Cortex of kidney (tissue), 1 donor: ENCODE measurements around the gene SUPT3H.
"Not testable (repeated sequence)": the region's sequence is repeated elsewhere in the genome, so short reads cannot be mapped to it uniquely, and the experiment has no call there.

ENCODE experiments used
- DNase-seq: peaks from one replicate; lab custom pipeline; 2025; lab: John Stamatoyannopoulos, UW

The SUPT3H gene

DNA sequence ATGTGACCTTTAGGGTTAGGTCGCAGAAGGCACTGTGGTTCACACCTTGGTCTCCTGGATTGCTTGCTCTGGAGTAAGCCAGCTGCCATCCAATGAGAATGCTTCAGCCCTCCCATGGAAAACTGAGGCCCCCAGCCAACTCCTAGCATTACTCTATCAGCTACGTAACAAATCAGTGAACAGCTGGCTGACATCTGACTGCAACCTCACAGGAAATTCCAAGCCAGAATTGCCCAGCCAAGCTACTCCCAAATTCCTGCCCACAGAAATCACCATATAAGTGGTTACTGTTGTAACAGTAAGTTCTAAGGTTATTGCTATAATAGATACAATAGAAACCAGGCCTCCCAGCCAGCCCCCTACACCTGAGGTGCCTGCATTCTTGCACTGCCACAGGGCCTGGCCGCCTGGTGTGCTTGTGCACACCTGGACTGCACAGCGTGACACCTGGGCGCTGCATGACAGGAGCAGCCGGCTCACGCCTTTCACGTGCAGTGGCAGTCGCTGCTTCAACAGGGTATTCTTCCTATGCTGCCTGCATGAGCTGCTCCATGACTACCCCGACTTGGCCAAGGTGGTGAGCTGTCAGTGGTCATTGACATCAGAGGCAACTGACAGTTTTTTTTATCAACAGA, 479.3 kb downstream of the SUPT3H start:
- no peak for DNase-seq

DNA sequence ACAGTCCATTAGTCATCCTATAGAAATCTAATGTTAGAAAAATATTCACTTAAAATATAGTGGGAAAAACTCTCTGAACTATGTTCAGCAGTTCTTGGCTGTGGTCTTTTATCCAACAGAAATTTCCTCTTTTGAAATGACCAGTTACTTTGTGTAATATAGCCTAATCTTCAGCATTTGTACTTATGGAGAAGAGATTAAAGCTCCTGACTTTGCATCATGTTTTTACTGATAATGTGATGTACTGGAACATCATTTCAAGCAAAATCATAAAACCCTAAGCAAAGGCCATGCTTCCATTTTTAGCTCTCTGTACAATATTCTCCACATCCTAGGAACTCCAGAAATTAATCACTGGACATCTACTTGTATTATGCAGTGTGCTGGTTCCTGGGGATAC, 480.4 kb downstream of the SUPT3H start:
- DNase-seq: no peak

DNA sequence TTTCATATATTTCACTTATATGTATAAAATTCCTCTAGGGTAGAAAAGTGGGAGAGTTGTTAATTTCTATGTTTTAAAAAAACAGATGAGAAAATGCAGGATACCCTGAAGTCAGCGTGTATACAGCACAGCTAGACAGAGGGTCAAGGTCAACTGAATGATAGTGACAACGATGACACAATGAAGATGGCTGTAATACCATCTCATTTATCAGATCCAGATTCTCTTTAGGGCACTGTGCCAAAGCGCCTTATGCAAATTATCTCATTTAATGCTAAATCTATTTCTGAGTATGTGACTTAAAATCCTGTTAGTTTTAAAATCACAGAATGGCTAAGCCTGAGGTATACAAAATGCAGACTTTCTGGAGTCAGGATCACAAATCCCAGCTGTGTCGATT, 481.0 kb downstream of the SUPT3H start:
- DNase-seq: no peak

DNA sequence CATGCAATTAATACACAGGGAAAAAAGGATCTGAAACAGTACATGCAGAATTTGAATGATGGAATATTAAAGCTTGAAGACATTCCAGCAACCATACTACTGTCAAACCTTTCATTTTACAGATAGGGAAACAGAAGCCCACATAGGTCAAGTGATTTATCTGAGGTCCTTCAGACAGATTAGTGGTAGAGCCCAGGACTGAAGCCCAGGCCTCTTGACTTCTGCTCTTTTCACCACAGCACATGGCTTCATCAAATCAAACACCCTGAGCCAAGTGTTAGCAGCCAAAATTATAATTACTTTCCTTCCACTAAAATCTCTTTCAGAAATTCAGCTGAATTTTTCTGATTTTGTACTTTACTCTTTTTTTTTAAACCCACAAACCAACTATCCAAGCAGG, 485.2 kb downstream of the SUPT3H start:
- no peak for DNase-seq

DNA sequence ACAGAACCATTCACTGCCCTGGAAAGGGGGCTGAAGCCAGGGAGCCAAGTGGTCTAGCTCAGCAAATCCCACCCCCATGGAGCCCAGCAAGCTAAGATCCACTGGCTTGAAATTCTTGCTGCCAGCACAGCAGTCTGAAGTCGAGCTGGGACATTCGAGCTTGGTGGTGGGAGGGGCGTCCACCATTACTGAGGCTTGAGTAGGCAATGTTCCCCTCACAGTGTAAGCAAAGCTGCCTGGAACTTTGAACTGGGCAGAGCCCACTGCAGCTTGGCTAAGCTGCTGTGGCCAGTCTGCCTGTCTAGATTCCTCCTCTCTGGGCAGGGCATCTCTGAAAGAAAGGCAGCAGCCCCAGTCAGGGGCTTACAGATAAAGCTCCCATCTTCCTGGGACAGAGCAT, 498.7 kb downstream of the SUPT3H start:
- DNase-seq: not testable (repeated sequence)

DNA sequence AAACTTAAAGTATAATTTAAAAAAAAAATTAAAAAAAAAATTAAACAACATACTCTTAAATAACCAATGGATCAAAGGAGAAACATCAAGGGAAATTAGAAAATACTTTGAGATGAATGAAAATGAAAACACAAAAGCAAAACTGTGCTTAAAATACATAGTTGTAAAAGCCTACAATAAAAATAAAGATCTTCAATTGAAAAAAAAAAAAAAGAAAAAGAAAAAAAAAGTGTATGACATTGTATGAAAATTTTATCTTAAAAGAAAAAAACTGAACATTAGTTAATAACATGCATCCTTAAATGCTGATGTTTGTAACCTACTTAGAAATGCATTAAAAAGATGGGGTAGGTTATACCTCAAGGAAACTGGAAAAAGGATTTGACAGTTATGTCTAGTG, 501.1 kb downstream of the SUPT3H start:
- not testable (repeated sequence) for DNase-seq

DNA sequence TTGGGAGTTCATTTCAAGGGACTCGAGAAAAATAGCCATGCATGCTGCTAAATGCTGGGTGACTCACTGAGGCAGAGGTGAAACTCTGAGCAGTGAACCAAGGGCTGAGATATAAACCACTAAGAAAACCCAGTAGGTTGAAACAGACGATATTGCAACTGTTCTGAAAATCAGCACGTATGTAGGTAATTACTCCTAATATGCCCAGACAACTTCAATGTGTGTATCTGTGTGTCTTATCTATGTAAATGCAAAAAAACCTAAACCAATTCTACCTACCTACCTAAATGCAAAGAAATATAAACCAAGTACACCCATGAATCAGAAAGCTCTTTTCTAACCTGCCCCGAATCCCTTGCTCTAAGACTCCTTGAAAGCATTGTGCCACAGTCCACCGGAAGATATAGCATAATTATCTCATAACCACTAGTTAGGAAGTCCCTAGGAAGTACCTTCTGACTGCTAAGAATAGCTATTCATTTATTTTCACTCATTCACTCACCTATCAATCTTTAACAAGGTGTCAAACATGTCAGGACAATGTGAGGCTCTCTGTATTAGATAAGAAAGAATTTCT, 508.3 kb downstream of the SUPT3H start:
- no peak for DNase-seq

DNA sequence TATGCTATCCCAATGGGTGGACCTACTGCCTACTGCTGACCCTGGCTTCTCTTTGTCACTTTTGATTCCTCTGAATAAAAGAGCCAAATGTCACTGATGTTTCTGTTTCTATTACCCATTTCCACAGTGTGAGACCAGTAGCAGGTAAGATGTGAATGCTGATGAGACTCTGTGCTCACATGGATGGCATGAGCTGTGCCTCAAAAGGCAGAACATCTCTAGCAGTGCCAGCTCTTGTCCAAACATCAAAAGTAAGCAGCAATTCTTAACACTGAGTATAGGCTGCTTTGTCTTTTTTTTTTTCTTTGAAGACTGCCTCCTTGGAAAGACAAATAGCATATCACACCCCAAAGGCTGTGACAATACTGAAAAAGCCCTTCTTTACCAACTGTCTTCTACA, 508.8 kb downstream of the SUPT3H start:
- DNase-seq: no peak

DNA sequence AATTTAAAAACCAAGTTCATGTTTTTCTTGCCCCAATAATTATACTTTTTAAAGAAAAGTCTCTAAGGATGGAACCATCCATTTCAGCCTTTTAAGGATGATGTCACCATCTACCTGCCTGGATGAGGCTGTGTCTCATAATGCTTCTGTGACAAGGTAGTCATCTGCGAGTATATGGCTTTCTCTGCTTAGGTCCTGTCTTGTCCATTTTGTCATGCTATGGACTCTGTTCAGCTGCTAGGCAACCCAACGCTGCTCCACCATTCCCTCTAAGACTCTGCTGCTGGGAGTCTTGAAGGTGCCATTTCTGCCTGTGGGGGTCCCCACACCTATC, 509.4 kb downstream of the SUPT3H start:
- DNase-seq: no peak

DNA sequence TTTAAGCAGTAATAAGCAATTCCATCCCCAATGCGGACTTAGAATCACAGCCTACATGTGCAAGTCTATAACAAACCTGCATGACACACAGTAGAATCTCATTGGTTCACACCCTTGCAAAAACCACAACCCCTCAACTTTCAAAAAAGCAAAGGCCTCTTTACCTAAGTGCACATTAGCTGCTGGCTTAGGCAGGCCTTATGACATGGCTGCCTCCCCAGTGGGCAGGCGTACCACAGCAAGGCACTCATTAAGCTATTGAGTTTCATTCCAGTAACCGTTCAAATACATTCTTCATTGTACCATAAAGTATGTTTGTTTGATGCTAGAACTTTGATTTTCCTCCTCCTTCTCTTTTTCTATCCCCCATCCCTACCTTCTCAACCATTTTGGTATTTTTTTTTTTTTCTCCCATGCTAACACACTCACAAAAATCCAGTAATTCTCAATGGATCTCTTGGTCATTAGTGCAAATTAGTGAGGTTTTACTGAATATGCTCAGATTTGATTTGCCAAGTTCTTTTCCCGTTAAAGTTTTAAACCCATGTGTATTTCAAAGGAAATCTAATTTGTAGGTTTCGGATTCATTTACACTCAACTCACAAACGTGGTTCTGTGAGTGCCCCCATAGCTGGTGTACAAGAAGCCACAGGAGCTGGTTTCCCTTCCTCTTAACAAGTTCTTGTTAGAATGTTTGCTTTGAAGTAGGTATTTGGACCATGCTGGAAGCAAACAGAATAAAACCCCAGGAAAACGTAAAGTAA, 510.0 kb downstream of the SUPT3H start:
- DNase-seq: no peak

DNA sequence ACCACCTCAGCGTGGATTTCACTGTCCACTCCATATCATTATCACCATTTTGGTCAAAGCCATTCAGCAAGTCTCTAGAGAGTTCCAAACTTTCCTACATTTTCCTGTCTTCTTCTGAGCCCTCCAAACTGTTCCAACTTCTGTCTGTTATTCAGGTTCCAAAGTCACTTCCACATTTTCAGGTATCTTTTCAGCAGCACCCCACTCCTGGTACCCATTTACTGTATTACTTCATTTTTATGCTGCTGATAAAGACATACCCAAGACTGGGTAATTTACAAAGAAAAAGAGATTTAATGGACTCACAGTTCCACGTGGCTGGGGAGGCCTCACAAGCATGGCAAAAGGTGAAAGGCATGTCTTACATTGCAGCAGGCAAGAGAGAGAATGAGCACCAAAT, 512.5 kb downstream of the SUPT3H start:
- not testable (repeated sequence) for DNase-seq

DNA sequence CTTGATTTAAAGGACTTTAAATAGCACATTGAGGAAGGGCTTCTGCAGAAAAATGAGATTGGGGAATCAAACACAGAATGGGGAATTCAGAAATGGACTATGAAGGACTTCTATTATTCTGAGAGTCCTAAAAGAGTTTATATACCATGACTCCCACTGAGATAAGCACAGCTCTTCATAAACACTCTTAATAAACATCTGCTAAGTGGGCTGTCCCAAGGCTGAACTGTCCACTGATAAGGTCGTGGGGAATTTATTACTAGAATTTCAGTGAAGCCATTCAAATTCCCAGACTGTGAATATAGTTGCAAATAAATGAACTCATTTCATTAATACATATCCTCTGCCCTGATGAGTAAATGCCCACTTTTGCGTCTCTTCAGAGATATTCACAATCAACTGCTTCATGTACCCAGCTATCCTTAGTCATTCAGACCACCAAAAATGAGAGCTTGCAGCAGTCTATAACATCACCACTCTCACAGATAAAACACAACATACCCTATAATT, 517.8 kb downstream of the SUPT3H start:
- DNase-seq: no peak

DNA sequence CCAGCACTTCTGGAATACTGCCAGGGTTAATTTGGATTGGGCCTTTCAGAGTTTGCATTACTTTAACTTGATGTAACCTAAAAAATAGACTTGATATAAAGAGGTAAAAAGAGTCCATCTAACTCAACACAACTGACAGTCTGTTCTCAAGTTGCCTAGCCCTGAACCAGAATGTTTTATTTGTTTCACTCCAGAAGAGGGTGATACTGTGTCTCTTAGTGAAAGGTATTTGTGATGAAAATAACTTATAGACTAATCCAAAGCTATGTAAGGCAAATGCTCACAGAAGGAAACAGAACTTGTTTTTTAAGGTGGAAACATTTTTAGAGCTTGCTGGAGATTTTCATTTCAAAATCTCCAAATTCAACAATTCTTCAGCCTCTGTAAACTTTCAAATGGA, 518.7 kb downstream of the SUPT3H start:
- DNase-seq: no peak

DNA sequence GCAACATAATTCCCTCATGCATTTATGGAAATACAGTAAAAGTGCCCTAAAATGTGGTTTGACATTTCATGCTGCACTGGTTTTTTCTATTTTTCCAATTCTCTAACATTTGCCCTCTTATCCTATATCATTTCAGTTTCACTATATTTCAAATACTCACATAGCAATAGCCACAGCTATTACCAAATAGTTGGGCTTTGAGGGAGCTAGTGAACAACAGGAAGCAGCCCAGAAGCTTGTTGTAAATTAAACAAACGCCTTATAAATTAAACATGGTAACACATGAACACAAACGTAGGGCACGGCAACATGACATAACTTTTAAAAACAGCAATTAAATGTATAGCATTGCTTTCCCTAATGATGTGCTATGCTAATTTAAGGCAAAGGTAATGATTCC, 521.3 kb downstream of the SUPT3H start:
- DNase-seq: no peak

DNA sequence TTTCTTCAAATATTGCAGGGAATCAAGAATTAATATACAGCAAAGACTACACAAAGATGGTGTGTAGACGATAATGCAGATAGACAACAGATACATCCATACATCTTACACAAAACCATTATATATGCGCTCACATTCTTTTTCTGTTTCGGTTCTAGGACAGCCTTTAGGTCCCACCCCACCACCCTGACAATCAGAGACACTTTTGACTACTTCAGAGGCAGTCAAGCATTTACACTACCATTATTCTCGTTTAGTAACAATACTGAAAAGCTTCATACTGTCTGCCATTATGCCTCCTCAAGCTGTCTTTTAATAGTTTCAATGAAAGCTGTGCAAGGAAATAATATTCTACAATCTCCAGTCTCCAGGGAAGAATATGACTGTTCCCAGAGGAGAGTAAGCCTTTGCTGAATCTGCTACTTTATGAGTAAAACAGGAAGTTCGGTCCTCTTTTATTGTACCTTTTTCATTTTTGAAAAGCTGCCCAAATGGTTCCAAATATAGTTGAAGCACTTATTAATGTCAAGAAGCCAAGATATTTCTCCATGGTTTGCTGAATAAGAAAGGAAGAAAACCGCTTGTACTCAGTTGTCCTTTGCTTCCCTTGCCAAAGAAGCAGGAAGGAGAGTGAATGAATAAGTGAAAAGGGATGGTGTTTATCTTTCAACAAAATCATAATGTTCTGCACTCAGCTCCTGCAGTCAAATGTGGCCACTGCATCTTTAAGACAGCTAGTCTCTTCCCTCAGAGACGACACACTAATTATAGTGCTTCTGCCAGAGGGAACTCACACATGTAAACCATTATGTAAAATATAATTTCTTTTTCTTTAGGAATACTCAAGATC, 521.9 kb downstream of the SUPT3H start:
- DNase-seq: no peak

DNA sequence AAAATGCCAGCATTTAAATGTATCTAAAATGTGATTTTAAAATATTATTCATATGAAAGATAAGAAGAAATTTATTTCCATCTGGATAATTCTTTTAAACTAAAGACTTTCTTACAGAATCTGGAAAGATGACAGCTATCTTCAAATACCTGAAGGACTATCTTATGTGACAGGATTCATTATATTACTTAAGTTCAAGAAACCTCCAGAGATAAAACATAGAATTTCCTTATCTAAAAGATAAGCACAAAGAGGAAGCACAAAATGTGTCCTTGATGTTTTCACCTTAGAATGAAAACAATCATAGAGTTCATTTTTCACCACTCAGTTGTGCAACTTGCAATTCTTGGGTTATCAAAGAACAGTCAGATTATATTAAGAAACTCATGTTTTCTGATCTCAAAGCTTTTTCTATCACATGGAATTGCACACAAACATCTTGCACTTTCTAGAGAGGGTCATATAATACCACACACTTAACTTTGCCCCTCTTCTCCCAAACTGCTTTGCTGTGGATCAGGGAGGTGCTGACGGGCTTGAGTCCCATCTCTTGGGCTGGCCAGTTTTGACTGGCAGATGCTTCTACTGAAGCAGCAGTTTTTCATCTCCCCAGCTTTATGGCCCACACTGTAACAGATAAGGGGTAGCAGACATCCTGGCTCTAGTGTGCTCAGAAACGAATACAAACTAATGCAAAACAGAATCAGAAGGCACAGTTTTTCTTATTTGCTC, 522.9 kb downstream of the SUPT3H start:
- DNase-seq: no peak

DNA sequence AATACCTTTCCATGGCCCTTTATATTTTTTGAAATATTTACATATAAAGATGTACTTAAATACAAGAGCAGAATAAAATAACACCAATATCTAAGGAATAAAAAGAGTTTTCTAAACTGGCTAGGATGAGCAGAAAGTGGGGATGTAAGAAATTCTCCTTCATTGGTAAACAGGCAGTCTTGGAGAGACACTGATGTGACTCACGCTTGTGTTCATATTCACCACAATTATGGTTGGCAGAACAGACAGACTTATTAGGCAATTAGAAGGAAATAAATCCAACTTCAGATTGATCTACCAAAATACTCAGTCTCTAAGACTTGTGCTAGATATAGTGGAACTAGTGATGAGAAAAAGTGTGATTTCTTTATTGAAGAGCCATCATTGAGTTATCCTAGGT, 526.6 kb downstream of the SUPT3H start:
- DNase-seq: no peak

DNA sequence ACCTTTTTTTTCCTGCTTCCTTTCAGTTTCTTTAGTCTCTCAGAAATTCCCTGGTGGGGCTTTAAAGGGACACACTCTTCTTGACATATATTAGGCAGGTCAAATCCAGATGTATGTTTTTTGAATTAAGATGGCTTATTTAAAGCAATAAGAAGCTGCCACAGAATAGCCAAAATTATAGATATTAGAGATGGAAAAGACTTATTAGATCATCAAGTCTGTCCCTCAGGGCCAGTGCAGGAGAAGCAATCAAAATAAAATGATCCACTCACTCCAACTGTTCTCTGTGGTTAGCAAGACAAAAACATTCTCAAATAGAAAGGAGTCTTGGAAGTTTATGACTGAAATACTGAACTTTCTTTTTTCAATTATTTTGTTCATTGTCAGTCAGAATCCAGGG, 527.4 kb downstream of the SUPT3H start:
- no peak for DNase-seq

DNA sequence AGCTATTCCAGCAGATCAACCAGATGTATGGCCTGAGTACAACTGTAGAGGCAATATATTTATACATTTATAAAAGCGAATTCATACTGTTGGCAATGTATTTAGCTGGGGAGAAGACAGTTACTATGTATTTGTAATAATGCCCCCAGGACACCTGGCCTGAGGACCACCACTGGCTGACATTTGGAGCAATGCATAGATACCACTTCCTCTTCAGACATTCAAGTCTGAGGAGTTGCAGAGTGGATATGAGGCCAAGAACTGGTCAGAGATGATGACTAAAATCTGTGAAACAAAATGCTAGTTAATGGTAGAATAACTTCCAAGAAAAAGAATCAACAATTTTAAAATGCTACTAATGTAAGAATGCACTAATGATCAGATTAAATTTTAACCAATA, 527.9 kb downstream of the SUPT3H start:
- DNase-seq: no peak

DNA sequence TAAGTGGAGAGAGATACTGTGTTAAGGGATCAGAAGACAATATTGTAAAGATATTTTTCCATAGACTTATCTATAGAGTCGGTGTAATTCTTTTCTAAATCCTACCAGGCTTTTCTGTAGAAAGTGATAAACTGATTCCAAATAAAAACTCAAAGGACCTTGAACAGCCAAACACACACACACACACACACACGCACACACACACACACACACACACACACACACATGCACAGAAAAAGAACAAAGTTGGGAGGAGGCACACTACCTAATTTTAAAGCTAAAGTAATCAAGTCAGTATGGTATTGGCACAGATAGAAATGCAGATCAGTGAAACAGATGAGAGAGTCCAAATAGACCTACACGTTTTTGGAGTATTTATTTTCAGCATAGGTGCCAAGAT, 534.0 kb downstream of the SUPT3H start:
- DNase-seq: no peak

DNA sequence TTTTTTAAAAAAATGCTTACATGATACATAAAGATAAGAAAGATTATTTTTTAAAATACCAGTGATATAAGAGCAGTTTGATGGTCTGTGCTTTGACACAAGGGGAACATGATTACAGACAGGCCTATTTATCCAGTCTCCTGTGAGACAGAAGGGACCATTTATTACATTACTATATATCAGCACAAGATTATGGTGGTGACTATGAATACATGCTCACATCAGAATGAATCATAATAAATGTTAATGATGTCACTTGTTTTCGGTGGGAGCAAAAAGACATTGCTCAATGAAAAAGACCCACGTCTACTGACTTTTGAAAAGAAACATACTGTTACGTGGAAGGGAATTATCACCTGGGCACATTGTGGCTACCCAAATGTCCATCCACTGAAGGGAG, 535.1 kb downstream of the SUPT3H start:
- no peak for DNase-seq

DNA sequence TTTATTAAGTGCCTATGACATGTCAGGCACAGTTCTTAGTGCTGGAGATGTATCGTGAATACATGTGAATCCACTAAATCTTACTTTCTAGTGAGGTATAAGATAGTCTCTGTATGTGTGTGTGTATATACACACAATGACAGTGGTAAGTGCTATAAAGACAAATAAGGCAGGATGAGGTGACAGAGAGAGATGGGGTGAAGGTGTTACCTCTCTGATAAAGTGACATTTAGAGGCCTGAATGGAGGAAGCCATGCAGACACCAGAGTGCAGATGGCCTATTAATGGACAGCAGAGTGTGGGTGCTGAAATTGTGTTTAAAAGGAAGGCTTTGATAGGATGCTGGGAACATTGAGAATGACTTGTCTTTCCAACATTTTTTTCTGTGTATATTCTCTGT, 535.9 kb downstream of the SUPT3H start:
- no peak for DNase-seq
